H1 (cell line): ENCODE results near the gene TMEM51. TPM values are rescaled to one million over a fixed set of nuclear protein-coding genes. Genes with fewer than 3 reads are reported as not detected.

ENCODE experiments used
- CTCF ChIA-PET: fragments of 300-600 bp; sonication (Branson Sonifier 250); formaldehyde crosslinking; loops from one replicate; lab custom pipeline; 2021; ENCODE audit not compliant: partially characterized antibody; lab: Charles Lee
- POLR2A ChIA-PET: fragments of 300-600 bp; sonication (Branson Sonifier 250); formaldehyde crosslinking; loops from one replicate; lab custom pipeline; 2021; ENCODE audit warnings: inconsistent platforms; ENCODE audit not compliant: partially characterized antibody; lab: Charles Lee
- DNase-seq, 2 experiments: peaks; one replicate each; pipeline versions ENCODE4 v3.0.0 to v3.0.0-alpha.2; 2010 to 2022; ENCODE audit warnings: low spot score in 2 of 2, low read depth in 1 of 2, mixed read lengths in 1 of 2
- FAIRE-seq: peaks from 2 replicates; lab custom pipeline; 2011; peaks lifted over from hg19 to GRCh38; lab: Jason Lieb, UNC
- H2AFZ ChIP-seq: 2 replicates; pipeline ENCODE4 v1.8.1; 2012; ENCODE audit warnings: low read length, inconsistent platforms
- H2AK5ac ChIP-seq: 2 replicates; pipeline ENCODE4 v1.6.1; 2013; ENCODE audit warnings: low read depth, low read length
- H2BK120ac ChIP-seq: replicated peaks from 2 replicates; pipeline ENCODE3; 2013; ENCODE audit warnings: low read depth, low read length, inconsistent platforms
- H2BK12ac ChIP-seq: 2 replicates; pipeline ENCODE4 v1.6.1; 2013; ENCODE audit warnings: low read depth, low read length
- H2BK15ac ChIP-seq: 2 replicates; pipeline ENCODE4 v1.6.1; 2013; ENCODE audit warnings: low read length
- H2BK20ac ChIP-seq: 2 replicates; pipeline ENCODE4 v1.6.1; 2013; ENCODE audit warnings: low read length
- H2BK5ac ChIP-seq: 2 replicates; pipeline ENCODE4 v1.6.1; 2013; ENCODE audit warnings: low read depth, low read length
- H3K14ac ChIP-seq: 2 replicates; pipeline ENCODE4 v1.6.1; 2013; ENCODE audit warnings: inconsistent platforms; ENCODE audit not compliant: insufficient read length
- H3K18ac ChIP-seq: 2 replicates; pipeline ENCODE4 v1.6.1; 2013; ENCODE audit warnings: low read length; ENCODE audit errors: extremely low read depth
- H3K23ac ChIP-seq: 2 replicates; pipeline ENCODE4 v1.6.1; 2013; ENCODE audit warnings: inconsistent platforms; ENCODE audit not compliant: insufficient read length
- H3K23me2 ChIP-seq: 2 replicates; pipeline ENCODE4 v1.6.1; 2013; ENCODE audit warnings: low read depth, low read length
- H3K27ac ChIP-seq: 2 replicates; pipeline ENCODE4 v1.6.1; 2011; ENCODE audit warnings: low read depth, low read length, inconsistent platforms
- H3K27me3 ChIP-seq, 4 experiments: replicated peaks in 1 of 4; 1 replicate in 1 of 4; 2 replicates in 3 of 4; pipeline versions ENCODE4 v1.6.1 to v1.8.1; 2011 to 2013; ENCODE audit warnings: low read length in 3 of 4, mild to moderate bottlenecking in 3 of 4, inconsistent platforms in 2 of 4, mixed read lengths in 2 of 4, moderate library complexity in 1 of 4; ENCODE audit not compliant: control insufficient read depth in 3 of 4, insufficient read depth in 3 of 4; ENCODE audit errors: extremely low read depth in 1 of 4
- H3K36me3 ChIP-seq, 4 experiments: 2 replicates each; pipeline versions ENCODE4 v1.6.1 to v1.8.1; 2011 to 2013; ENCODE audit warnings: mild to moderate bottlenecking in 4 of 4, low read length in 3 of 4, moderate library complexity in 2 of 4, control low read depth in 1 of 4, inconsistent platforms in 1 of 4; ENCODE audit not compliant: insufficient read depth in 4 of 4, control insufficient read depth in 2 of 4
- H3K4ac ChIP-seq: replicated peaks from 2 replicates; pipeline ENCODE3; 2013; ENCODE audit warnings: low read length, low read depth, mixed read lengths, inconsistent platforms; ENCODE audit not compliant: insufficient read length
- H3K4me1 ChIP-seq, 4 experiments: replicated peaks in 1 of 4; 1 replicate in 1 of 4; 2 replicates in 3 of 4; pipeline versions ENCODE4 v1.6.1 to v1.8.1; 2011 to 2013; ENCODE audit warnings: low read length in 3 of 4, inconsistent platforms in 2 of 4, mixed read lengths in 1 of 4; ENCODE audit not compliant: insufficient read depth in 4 of 4, control insufficient read depth in 3 of 4
- H3K4me2 ChIP-seq, 2 experiments: 2 replicates each; pipeline versions ENCODE4 v1.6.1 to v1.8.1; 2011 to 2013; ENCODE audit warnings: low read depth in 2 of 2, low read length in 2 of 2, control low read depth in 1 of 2, inconsistent platforms in 1 of 2, mild to moderate bottlenecking in 1 of 2; ENCODE audit not compliant: insufficient read depth in 1 of 2
- H3K4me3 ChIP-seq, 4 experiments: fragments of 200-600, 300-600 bp in 1 of 4; sonication (generic), shearing (Covaris generic), sonication (Bioruptor Twin) in 1 of 4; 2 replicates each; pipeline versions ENCODE4 v1.5.1 to v1.8.1; 2011 to 2016; ENCODE audit warnings: low read length in 4 of 4, low read depth in 3 of 4, control low read depth in 2 of 4, inconsistent platforms in 2 of 4, mild to moderate bottlenecking in 2 of 4, mixed read lengths in 1 of 4, moderate library complexity in 1 of 4; ENCODE audit not compliant: insufficient read depth in 2 of 4; ENCODE audit errors: extremely low read depth in 1 of 4
- H3K56ac ChIP-seq: replicated peaks from 2 replicates; pipeline ENCODE3; 2013; ENCODE audit warnings: low read depth, mild to moderate bottlenecking, mixed read lengths, low read length, inconsistent platforms; ENCODE audit not compliant: insufficient read length
- H3K79me1 ChIP-seq: 2 replicates; pipeline ENCODE4 v1.6.1; 2013; ENCODE audit warnings: low read depth, low read length, control low read depth
- H3K79me2 ChIP-seq, 2 experiments: 2 replicates each; pipeline versions ENCODE4 v1.6.1 to v1.8.1; 2012 to 2013; ENCODE audit warnings: low read length in 2 of 2, mild to moderate bottlenecking in 2 of 2, inconsistent platforms in 1 of 2; ENCODE audit not compliant: insufficient read depth in 2 of 2, control insufficient read depth in 1 of 2
- H3K9ac ChIP-seq, 4 experiments: replicated peaks in 1 of 4; 1 replicate in 1 of 4; 2 replicates in 3 of 4; pipeline versions ENCODE4 v1.6.1 to v1.8.1; 2011 to 2013; ENCODE audit warnings: low read depth in 3 of 4, low read length in 3 of 4, control low read depth in 2 of 4, mild to moderate bottlenecking in 2 of 4, moderate library complexity in 2 of 4, inconsistent platforms in 1 of 4; ENCODE audit errors: extremely low read depth in 1 of 4
- H3K9me3 ChIP-seq, 2 experiments: 2 replicates each; pipeline versions ENCODE4 v1.6.1 to v1.8.1; 2012 to 2013; ENCODE audit warnings: mild to moderate bottlenecking in 2 of 2, moderate library complexity in 2 of 2, control low read depth in 1 of 2, inconsistent platforms in 1 of 2, low read depth in 1 of 2, low read length in 1 of 2, mixed read lengths in 1 of 2; ENCODE audit not compliant: insufficient read depth in 2 of 2
- H4K20me1 ChIP-seq, 2 experiments: replicated peaks in 1 of 2; 2 replicates each; pipeline versions ENCODE3 to v1.8.1; 2011 to 2013; ENCODE audit warnings: inconsistent platforms in 2 of 2, low read length in 2 of 2, mild to moderate bottlenecking in 1 of 2; ENCODE audit not compliant: insufficient read depth in 2 of 2, control insufficient read depth in 1 of 2
- H4K5ac ChIP-seq: 2 replicates; pipeline ENCODE4 v1.6.1; 2013; ENCODE audit warnings: low read length, low read depth, mixed read lengths, inconsistent platforms; ENCODE audit not compliant: insufficient read length
- H4K8ac ChIP-seq: 2 replicates; pipeline ENCODE4 v1.8.0; 2013; ENCODE audit warnings: mild to moderate bottlenecking, moderate library complexity, low read length, inconsistent platforms; ENCODE audit not compliant: insufficient read depth; ENCODE audit errors: extremely low read depth
- H4K91ac ChIP-seq: replicated peaks from 2 replicates; pipeline ENCODE3; 2013; ENCODE audit warnings: low read length, mixed read lengths, inconsistent platforms; ENCODE audit not compliant: insufficient read length
- CBX8 ChIP-seq: fragments of 300-800, 300-1000 bp; sonication (generic); IDR thresholded peaks from 2 replicates; pipeline ENCODE4 v1.7.1; 2016; ENCODE audit warnings: low read depth, low read length, borderline replicate concordance
- SIN3A ChIP-seq, 2 experiments: IDR thresholded peaks in 1 of 2; conservative IDR thresholded peaks in 1 of 2; 2 replicates each; pipeline ENCODE4 v1.6.1; 2011 to 2012; ENCODE audit warnings: low read length in 2 of 2, improper control_type of control experiment in 1 of 2, low read depth in 1 of 2, mild to moderate bottlenecking in 1 of 2
- WGBS, 2 experiments: shearing (Covaris generic) in 1 of 2; methylation state at CpG; one replicate each; pipeline versions ENCODE4 v1.1.6 to v1.1.7; 2013 to 2015; ENCODE audit warnings: low lambda C conversion rate in 2 of 2, mixed read lengths in 2 of 2, inconsistent platforms in 1 of 2, low coverage in 1 of 2, missing lambda C conversion rate in 1 of 2; ENCODE audit not compliant: insufficient replicate concordance in 2 of 2, insufficient coverage in 1 of 2, insufficient read length in 1 of 2; ENCODE audit errors: extremely low coverage in 1 of 2, missing lambda C conversion rate in 1 of 2; 5-methylcytosine and 5-hydroxymethylcytosine counted together
- polyA plus RNA-seq, 7 experiments: library from polyadenylated mRNA; depleted of rRNA in 3 of 7; stranded (reverse) in 5 of 7; unstranded in 2 of 7; fragments of >200 nt in 5 of 7; fragments of 200-250 nt in 2 of 7; gene quantifications; 1 replicate in 5 of 7; 2 replicates in 1 of 7; 4 replicates in 1 of 7; pipeline versions ENCODE4 v1.2.1 to v1.2.3, GENCODE V29; 2011 to 2013; ENCODE audit warnings: missing spikeins in 2 of 7, mixed read lengths in 2 of 7
- total RNA-seq: library from RNA; stranded (reverse); fragmentation: NEBNext Ultra II Directional; extraction: Animal tissue kit (Norgen Biotek cat#: 25700); gene quantifications from 2 replicates; pipeline ENCODE4 v1.2.1, GENCODE V29; 2021

Gene TMEM51
- total and polyA plus RNA-seq, 2 of the 8 experiments (the other 6 are each of a cell fraction or from before 2014, with no cell fraction given) = 9.9 to 10.7 TPM

DNA sequence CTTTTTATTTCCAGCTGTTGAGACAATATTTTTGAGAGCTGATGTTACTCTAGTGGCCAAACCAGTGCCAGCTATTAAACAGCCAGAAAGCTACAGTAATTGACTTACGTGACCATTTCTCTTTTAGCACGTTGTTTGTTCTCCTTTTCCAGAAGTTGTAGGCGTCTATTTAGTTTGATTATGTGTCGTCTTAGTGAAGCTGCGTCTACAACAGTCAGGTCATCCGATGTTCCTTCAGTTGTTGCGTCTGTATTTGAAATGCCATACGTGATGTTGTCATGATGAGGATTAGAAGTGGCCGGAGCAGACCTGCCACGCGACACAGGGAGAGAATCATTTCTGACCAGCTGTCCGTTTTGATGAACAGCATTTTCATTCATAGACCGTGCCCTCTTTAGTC lies 38.2 kb downstream of the TMEM51 start:
- Histone ChIP-seq H3K18ac (no peak overlapping the region), H3K4ac (no peak overlapping the region), H3K9ac (no peak overlapping the region), H2BK20ac (no peak overlapping the region), H3K14ac (no peak overlapping the region), H4K20me1 (peaks cover 0 to 5% of the 10 kb centered on the region in 2 experiments), H2AK5ac (no peak overlapping the region), H3K56ac (no peak overlapping the region), H4K5ac (no peak overlapping the region), H3K23me2 (no peaks in the 10 kb centered on the region), H3K79me1 (peaks cover 6% of the 10 kb centered on the region; the same call in 1 of the 2 replicates), H4K91ac (no peak overlapping the region), H2BK5ac (no peak overlapping the region), H3K4me3 (no peak overlapping the region), H2AFZ (no peak overlapping the region), H4K8ac (no peak overlapping the region), H3K23ac (no peak overlapping the region), H3K79me2 (peaks cover 0 to 26% of the 10 kb centered on the region in 2 experiments; a peak in 1 of 4 replicates), H3K4me2 (no peak overlapping the region), H3K27me3 (no peaks in the 10 kb centered on the region), H3K4me1 (peaks cover 13 to 40% (median 19%) of the 10 kb centered on the region in 4 experiments), H2BK12ac (no peak overlapping the region), H3K27ac (no peak overlapping the region), H3K9me3 (no peaks in the 10 kb centered on the region), H2BK15ac (no peak overlapping the region), H2BK120ac (no peak overlapping the region), H3K36me3 (peaks cover 0 to 2% (median 0%) of the 10 kb centered on the region in 4 experiments; a peak in 1 of 8 replicates)
- TF ChIP-seq CBX8 (no peak), SIN3A (conservative IDR thresholded peaks at IDR 0.05 in 1 of 2, IDR thresholded peaks at IDR 0.05 in 1 of 2; ENCODE audit: low read depth in 1 of 2, low read length in 2 of 2) (no peak)
- ChIA-PET POLR2A (interaction anchor here (1.4 kb wide), 1 partner anchor 8 kb away, joined by 3 read pairs; no protein-coding TSS in a partner anchor), CTCF (interaction anchor here (0.6 to 1.1 kb wide), 4 partner anchors 12 to 138 kb away, joined by 3 to 4 read pairs (median 3); no protein-coding TSS in a partner anchor)
- 90% methylated on average over 13 of the region's 13 CpGs; no CpG with 5 or more reads in 1 of the 2 experiments for WGBS, 2 experiments
- FAIRE-seq (no peak), DNase-seq (no peak)
